H1 (cell line): Measurements from ENCODE around the gene CC2D1B. TPM values are rescaled to one million over a fixed set of nuclear protein-coding genes. Genes with fewer than 3 reads are reported as not detected.

Source experiments
- CTCF ChIA-PET: fragments of 300-600 bp; sonication (Branson Sonifier 250); formaldehyde crosslinking; loops from one replicate; lab custom pipeline; 2021; ENCODE audit not compliant: partially characterized antibody; lab: Charles Lee
- POLR2A ChIA-PET: fragments of 300-600 bp; sonication (Branson Sonifier 250); formaldehyde crosslinking; loops from one replicate; lab custom pipeline; 2021; ENCODE audit warnings: inconsistent platforms; ENCODE audit not compliant: partially characterized antibody; lab: Charles Lee
- DNase-seq, 2 experiments: peaks; one replicate each; pipeline versions ENCODE4 v3.0.0 to v3.0.0-alpha.2; 2010 to 2022; ENCODE audit warnings: low spot score in 2 of 2, low read depth in 1 of 2, mixed read lengths in 1 of 2
- FAIRE-seq: peaks from 2 replicates; lab custom pipeline; 2011; peaks lifted over from hg19 to GRCh38; lab: Jason Lieb, UNC
- H2AFZ ChIP-seq: 2 replicates; pipeline ENCODE4 v1.8.1; 2012; ENCODE audit warnings: low read length, inconsistent platforms
- H2AK5ac ChIP-seq: 2 replicates; pipeline ENCODE4 v1.6.1; 2013; ENCODE audit warnings: low read depth, low read length
- H2BK120ac ChIP-seq: replicated peaks from 2 replicates; pipeline ENCODE3; 2013; ENCODE audit warnings: low read depth, low read length, inconsistent platforms
- H2BK12ac ChIP-seq: 2 replicates; pipeline ENCODE4 v1.6.1; 2013; ENCODE audit warnings: low read depth, low read length
- H2BK15ac ChIP-seq: 2 replicates; pipeline ENCODE4 v1.6.1; 2013; ENCODE audit warnings: low read length
- H2BK20ac ChIP-seq: 2 replicates; pipeline ENCODE4 v1.6.1; 2013; ENCODE audit warnings: low read length
- H2BK5ac ChIP-seq: 2 replicates; pipeline ENCODE4 v1.6.1; 2013; ENCODE audit warnings: low read depth, low read length
- H3K14ac ChIP-seq: 2 replicates; pipeline ENCODE4 v1.6.1; 2013; ENCODE audit warnings: inconsistent platforms; ENCODE audit not compliant: insufficient read length
- H3K18ac ChIP-seq: 2 replicates; pipeline ENCODE4 v1.6.1; 2013; ENCODE audit warnings: low read length; ENCODE audit errors: extremely low read depth
- H3K23ac ChIP-seq: 2 replicates; pipeline ENCODE4 v1.6.1; 2013; ENCODE audit warnings: inconsistent platforms; ENCODE audit not compliant: insufficient read length
- H3K23me2 ChIP-seq: 2 replicates; pipeline ENCODE4 v1.6.1; 2013; ENCODE audit warnings: low read depth, low read length
- H3K27ac ChIP-seq: 2 replicates; pipeline ENCODE4 v1.6.1; 2011; ENCODE audit warnings: low read depth, low read length, inconsistent platforms
- H3K27me3 ChIP-seq, 4 experiments: replicated peaks in 1 of 4; 1 replicate in 1 of 4; 2 replicates in 3 of 4; pipeline versions ENCODE4 v1.6.1 to v1.8.1; 2011 to 2013; ENCODE audit warnings: low read length in 3 of 4, mild to moderate bottlenecking in 3 of 4, inconsistent platforms in 2 of 4, mixed read lengths in 2 of 4, moderate library complexity in 1 of 4; ENCODE audit not compliant: control insufficient read depth in 3 of 4, insufficient read depth in 3 of 4; ENCODE audit errors: extremely low read depth in 1 of 4
- H3K36me3 ChIP-seq, 4 experiments: 2 replicates each; pipeline versions ENCODE4 v1.6.1 to v1.8.1; 2011 to 2013; ENCODE audit warnings: mild to moderate bottlenecking in 4 of 4, low read length in 3 of 4, moderate library complexity in 2 of 4, control low read depth in 1 of 4, inconsistent platforms in 1 of 4; ENCODE audit not compliant: insufficient read depth in 4 of 4, control insufficient read depth in 2 of 4
- H3K4ac ChIP-seq: replicated peaks from 2 replicates; pipeline ENCODE3; 2013; ENCODE audit warnings: low read length, low read depth, mixed read lengths, inconsistent platforms; ENCODE audit not compliant: insufficient read length
- H3K4me1 ChIP-seq, 4 experiments: replicated peaks in 1 of 4; 1 replicate in 1 of 4; 2 replicates in 3 of 4; pipeline versions ENCODE4 v1.6.1 to v1.8.1; 2011 to 2013; ENCODE audit warnings: low read length in 3 of 4, inconsistent platforms in 2 of 4, mixed read lengths in 1 of 4; ENCODE audit not compliant: insufficient read depth in 4 of 4, control insufficient read depth in 3 of 4
- H3K4me2 ChIP-seq, 2 experiments: 2 replicates each; pipeline versions ENCODE4 v1.6.1 to v1.8.1; 2011 to 2013; ENCODE audit warnings: low read depth in 2 of 2, low read length in 2 of 2, control low read depth in 1 of 2, inconsistent platforms in 1 of 2, mild to moderate bottlenecking in 1 of 2; ENCODE audit not compliant: insufficient read depth in 1 of 2
- H3K4me3 ChIP-seq, 4 experiments: fragments of 200-600, 300-600 bp in 1 of 4; sonication (generic), shearing (Covaris generic), sonication (Bioruptor Twin) in 1 of 4; 2 replicates each; pipeline versions ENCODE4 v1.5.1 to v1.8.1; 2011 to 2016; ENCODE audit warnings: low read length in 4 of 4, low read depth in 3 of 4, control low read depth in 2 of 4, inconsistent platforms in 2 of 4, mild to moderate bottlenecking in 2 of 4, mixed read lengths in 1 of 4, moderate library complexity in 1 of 4; ENCODE audit not compliant: insufficient read depth in 2 of 4; ENCODE audit errors: extremely low read depth in 1 of 4
- H3K56ac ChIP-seq: replicated peaks from 2 replicates; pipeline ENCODE3; 2013; ENCODE audit warnings: low read depth, mild to moderate bottlenecking, mixed read lengths, low read length, inconsistent platforms; ENCODE audit not compliant: insufficient read length
- H3K79me1 ChIP-seq: 2 replicates; pipeline ENCODE4 v1.6.1; 2013; ENCODE audit warnings: low read depth, low read length, control low read depth
- H3K79me2 ChIP-seq, 2 experiments: 2 replicates each; pipeline versions ENCODE4 v1.6.1 to v1.8.1; 2012 to 2013; ENCODE audit warnings: low read length in 2 of 2, mild to moderate bottlenecking in 2 of 2, inconsistent platforms in 1 of 2; ENCODE audit not compliant: insufficient read depth in 2 of 2, control insufficient read depth in 1 of 2
- H3K9ac ChIP-seq, 4 experiments: replicated peaks in 1 of 4; 1 replicate in 1 of 4; 2 replicates in 3 of 4; pipeline versions ENCODE4 v1.6.1 to v1.8.1; 2011 to 2013; ENCODE audit warnings: low read depth in 3 of 4, low read length in 3 of 4, control low read depth in 2 of 4, mild to moderate bottlenecking in 2 of 4, moderate library complexity in 2 of 4, inconsistent platforms in 1 of 4; ENCODE audit errors: extremely low read depth in 1 of 4
- H3K9me3 ChIP-seq, 2 experiments: 2 replicates each; pipeline versions ENCODE4 v1.6.1 to v1.8.1; 2012 to 2013; ENCODE audit warnings: mild to moderate bottlenecking in 2 of 2, moderate library complexity in 2 of 2, control low read depth in 1 of 2, inconsistent platforms in 1 of 2, low read depth in 1 of 2, low read length in 1 of 2, mixed read lengths in 1 of 2; ENCODE audit not compliant: insufficient read depth in 2 of 2
- H4K20me1 ChIP-seq, 2 experiments: replicated peaks in 1 of 2; 2 replicates each; pipeline versions ENCODE3 to v1.8.1; 2011 to 2013; ENCODE audit warnings: inconsistent platforms in 2 of 2, low read length in 2 of 2, mild to moderate bottlenecking in 1 of 2; ENCODE audit not compliant: insufficient read depth in 2 of 2, control insufficient read depth in 1 of 2
- H4K5ac ChIP-seq: 2 replicates; pipeline ENCODE4 v1.6.1; 2013; ENCODE audit warnings: low read length, low read depth, mixed read lengths, inconsistent platforms; ENCODE audit not compliant: insufficient read length
- H4K8ac ChIP-seq: 2 replicates; pipeline ENCODE4 v1.8.0; 2013; ENCODE audit warnings: mild to moderate bottlenecking, moderate library complexity, low read length, inconsistent platforms; ENCODE audit not compliant: insufficient read depth; ENCODE audit errors: extremely low read depth
- H4K91ac ChIP-seq: replicated peaks from 2 replicates; pipeline ENCODE3; 2013; ENCODE audit warnings: low read length, mixed read lengths, inconsistent platforms; ENCODE audit not compliant: insufficient read length
- ASH2L ChIP-seq: fragments of 200-600, 300-600 bp; sonication (generic); IDR thresholded peaks from one replicate; pipeline ENCODE4 v1.7.1; 2017; ENCODE audit warnings: low read length
- CBX8 ChIP-seq: fragments of 300-800, 300-1000 bp; sonication (generic); IDR thresholded peaks from 2 replicates; pipeline ENCODE4 v1.7.1; 2016; ENCODE audit warnings: low read depth, low read length, borderline replicate concordance
- EP300 ChIP-seq, 2 experiments: IDR thresholded peaks; 1 replicate in 1 of 2; 2 replicates in 1 of 2; pipeline ENCODE4 v1.6.1; 2011 to 2012; ENCODE audit warnings: low read depth in 2 of 2, low read length in 2 of 2, mild to moderate bottlenecking in 2 of 2, borderline replicate concordance in 1 of 2, inconsistent platforms in 1 of 2, moderate library complexity in 1 of 2
- GTF2F1 ChIP-seq: IDR thresholded peaks from 2 replicates; pipeline ENCODE4 v1.6.1; 2012; ENCODE audit warnings: low read depth, low read length, improper control_type of control experiment, borderline replicate concordance
- RFX5 ChIP-seq: IDR thresholded peaks from 2 replicates; pipeline ENCODE4 v1.6.1; 2011; ENCODE audit warnings: low read depth, low read length, improper control_type of control experiment, borderline replicate concordance
- RNF2 ChIP-seq: fragments of 200-900, 300-1000 bp; sonication (generic); IDR thresholded peaks from 2 replicates; pipeline ENCODE4 v1.7.1; 2016; ENCODE audit warnings: borderline replicate concordance, low read depth, mild to moderate bottlenecking, antibody characterized with exemption, low read length; ENCODE audit not compliant: poor library complexity, severe bottlenecking; ENCODE audit errors: missing control alignments
- RXRA ChIP-seq: IDR thresholded peaks from 2 replicates; pipeline ENCODE4 v1.6.1; 2011; ENCODE audit warnings: low read depth, mild to moderate bottlenecking, low read length, moderate library complexity; ENCODE audit not compliant: insufficient read depth
- SIX5 ChIP-seq: IDR thresholded peaks from 2 replicates; pipeline ENCODE4 v1.6.1; 2011; ENCODE audit warnings: mild to moderate bottlenecking, low read depth, low read length
- SP1 ChIP-seq: IDR thresholded peaks from 2 replicates; pipeline ENCODE4 v1.6.1; 2011; ENCODE audit warnings: low read depth, low read length
- SP4 ChIP-seq: IDR thresholded peaks from 2 replicates; pipeline ENCODE4 v1.6.1; 2012; ENCODE audit warnings: low read length, inconsistent platforms
- SUZ12 ChIP-seq: fragments of 200-600 bp; sonication (generic); IDR thresholded peaks from 2 replicates; pipeline ENCODE4 v1.6.1; 2012; ENCODE audit warnings: mild to moderate bottlenecking, inconsistent platforms, low read length, moderate library complexity, mixed read lengths
- TAF1 ChIP-seq: IDR thresholded peaks from 2 replicates; pipeline ENCODE4 v1.6.1; 2011; ENCODE audit warnings: mild to moderate bottlenecking, low read depth, low read length
- WGBS, 2 experiments: shearing (Covaris generic) in 1 of 2; methylation state at CpG; one replicate each; pipeline versions ENCODE4 v1.1.6 to v1.1.7; 2013 to 2015; ENCODE audit warnings: low lambda C conversion rate in 2 of 2, mixed read lengths in 2 of 2, inconsistent platforms in 1 of 2, low coverage in 1 of 2, missing lambda C conversion rate in 1 of 2; ENCODE audit not compliant: insufficient replicate concordance in 2 of 2, insufficient coverage in 1 of 2, insufficient read length in 1 of 2; ENCODE audit errors: extremely low coverage in 1 of 2, missing lambda C conversion rate in 1 of 2; 5-methylcytosine and 5-hydroxymethylcytosine counted together
- polyA plus RNA-seq, 7 experiments: library from polyadenylated mRNA; depleted of rRNA in 3 of 7; stranded (reverse) in 5 of 7; unstranded in 2 of 7; fragments of >200 nt in 5 of 7; fragments of 200-250 nt in 2 of 7; gene quantifications; 1 replicate in 5 of 7; 2 replicates in 1 of 7; 4 replicates in 1 of 7; pipeline versions ENCODE4 v1.2.1 to v1.2.3, GENCODE V29; 2011 to 2013; ENCODE audit warnings: missing spikeins in 2 of 7, mixed read lengths in 2 of 7
- total RNA-seq: library from RNA; stranded (reverse); fragmentation: NEBNext Ultra II Directional; extraction: Animal tissue kit (Norgen Biotek cat#: 25700); gene quantifications from 2 replicates; pipeline ENCODE4 v1.2.1, GENCODE V29; 2021
- TF ChIP-seq, protein P1 (sequence below): IDR thresholded peaks from 2 replicates; pipeline ENCODE4 v1.6.1; 2012; ENCODE audit warnings: inconsistent platforms

CC2D1B gene
- total and polyA plus RNA-seq, 2 of the 8 experiments (the other 6 are each of a cell fraction or from before 2014, with no cell fraction given) = 7.4 to 13.1 TPM

DNA sequence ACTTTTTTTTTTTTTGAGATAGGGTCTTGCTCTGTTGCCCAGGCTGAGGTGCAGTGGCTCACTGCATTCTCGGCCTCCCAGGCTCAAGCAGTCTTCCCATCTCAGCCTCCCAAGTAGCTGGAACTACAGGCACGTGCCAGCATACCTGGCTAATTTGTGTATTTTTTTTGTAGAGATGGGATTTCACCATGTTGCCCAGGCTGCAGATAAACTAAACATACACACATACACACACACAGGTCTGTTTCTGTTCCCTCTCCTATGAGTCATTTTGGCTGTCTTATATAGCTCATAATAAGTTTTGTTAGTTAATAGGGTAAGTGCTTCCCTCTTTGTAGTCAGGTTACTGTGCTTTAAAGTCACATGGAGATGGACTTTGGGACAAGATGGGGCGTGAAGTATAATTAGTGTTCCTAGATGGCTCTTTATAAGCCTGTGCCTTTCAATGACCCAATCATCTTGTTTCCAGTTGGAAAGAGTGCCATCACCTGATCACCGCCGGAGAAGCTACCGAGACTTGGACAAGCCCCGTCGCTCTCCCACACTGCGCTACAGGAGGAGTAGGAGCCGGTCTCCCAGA lies 47.5 kb upstream of the CC2D1B start:
- Histone ChIP-seq H4K91ac (no peak overlapping the region), H4K20me1 (peaks cover 0 to 1% of the 10 kb centered on the region in 2 experiments), H3K27me3 (no peaks in the 10 kb centered on the region), H3K23me2 (no peaks in the 10 kb centered on the region), H2AK5ac (no peak overlapping the region), H2AFZ (no peak overlapping the region), H2BK120ac (no peak overlapping the region), H3K4me1 (no peaks in the 10 kb centered on the region), H3K23ac (no peak overlapping the region), H3K36me3 (peaks cover 38 to 89% (median 73%) of the 10 kb centered on the region in 4 experiments), H3K56ac (no peak overlapping the region), H3K79me1 (no peaks in the 10 kb centered on the region), H3K18ac (no peak overlapping the region), H3K4me3 (no peak overlapping the region), H3K9me3 (no peaks in the 10 kb centered on the region), H3K79me2 (no peaks in the 10 kb centered on the region), H2BK15ac (no peak overlapping the region), H2BK12ac (no peak overlapping the region), H2BK5ac (no peak overlapping the region), H2BK20ac (no peak overlapping the region), H4K5ac (no peak overlapping the region), H3K9ac (no peak overlapping the region), H3K4ac (no peak overlapping the region), H3K14ac (no peak overlapping the region), H3K27ac (no peak overlapping the region), H3K4me2 (no peak overlapping the region), H4K8ac (no peak overlapping the region)
- DNase-seq = no peak
- POLR2A ChIA-PET = interaction anchor here (0.6 to 10.6 kb wide), 4 partner anchors 11 to 299 kb away, joined by 3 to 82 read pairs (median 3); partner anchors contain the start of genes ORC1 and PRPF38A
- FAIRE-seq = no peak
- 93% methylated on average over 10 of the region's 10 CpGs; no CpG with 5 or more reads in 1 of the 2 experiments for WGBS, 2 experiments
- CTCF ChIA-PET = interaction anchor here (0.7 kb wide), 1 partner anchor 1898 kb away, joined by 4 read pairs; no protein-coding TSS in a partner anchor
- TF ChIP-seq TAF1 (no peak), SP1 (no peak), GTF2F1 (no peak), RXRA (no peak), CBX8 (no peak), RFX5 (no peak), SP4 (no peak), SIX5 (no peak), SUZ12 (no peak), ASH2L (no peak), RNF2 (no peak), EP300 (IDR thresholded peaks at IDR 0.05; ENCODE audit: borderline replicate concordance in 1 of 2, low read depth in 2 of 2, low read length in 2 of 2) (no peak)
- TF ChIP-seq, protein P1, sequence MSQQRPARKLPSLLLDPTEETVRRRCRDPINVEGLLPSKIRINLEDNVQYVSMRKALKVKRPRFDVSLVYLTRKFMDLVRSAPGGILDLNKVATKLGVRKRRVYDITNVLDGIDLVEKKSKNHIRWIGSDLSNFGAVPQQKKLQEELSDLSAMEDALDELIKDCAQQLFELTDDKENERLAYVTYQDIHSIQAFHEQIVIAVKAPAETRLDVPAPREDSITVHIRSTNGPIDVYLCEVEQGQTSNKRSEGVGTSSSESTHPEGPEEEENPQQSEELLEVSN = no peak
